Measurements from ENCODE around the gene FGD5. TPM values are rescaled to one million over a fixed set of nuclear protein-coding genes. Genes with fewer than 3 reads are reported as not detected.

FGD5 gene
- polyA plus RNA-seq, 3 donors: 21.5 to 27.7 (median 22.9) TPM

GRCh38 chr3:14837878-14838258 lies 19.1 kb downstream of the FGD5 start:
- peak in 2 of 11 donors; percentile 51 to 61 for DNase-seq (ENCODE audit: extremely low read depth in 1 of 11, low read depth in 9 of 11, low spot score in 4 of 11)

GRCh38 chr3:14839236-14839635 lies 20.5 kb downstream of the FGD5 start:
- DNase-seq (ENCODE audit: extremely low read depth in 1 of 11, low read depth in 9 of 11, low spot score in 4 of 11): no peak

DNA sequence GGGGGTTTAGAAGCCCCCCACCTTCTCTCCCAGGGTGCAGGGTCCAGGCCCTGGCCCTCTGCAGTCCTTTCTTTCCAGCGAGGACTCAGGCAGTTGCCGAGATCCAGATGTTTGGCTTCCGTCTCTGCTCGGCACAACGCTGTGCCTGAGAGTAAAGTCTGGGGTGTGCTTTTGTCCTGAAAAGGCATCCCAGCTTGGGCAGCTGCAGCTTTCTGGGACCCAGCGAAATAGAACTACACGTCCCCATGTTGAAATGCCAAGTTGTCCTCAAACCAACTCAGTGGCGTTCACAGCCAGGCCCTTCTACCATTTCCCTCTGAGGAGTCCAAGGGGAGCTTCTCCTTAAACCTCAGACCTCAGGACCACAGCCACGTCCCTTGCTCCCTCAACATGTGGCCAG lies 23.1 kb downstream of the FGD5 start:
- DNase-seq (ENCODE audit: extremely low read depth in 1 of 11, low read depth in 9 of 11, low spot score in 4 of 11): no peak

- no peak for DNase-seq (ENCODE audit: extremely low read depth in 1 of 11, low read depth in 9 of 11, low spot score in 4 of 11)
Measured at GRCh38 chr3:14842277-14842676, 23.5 kb downstream of the FGD5 start.

GRCh38 chr3:14843321-14843720 lies 24.6 kb downstream of the FGD5 start:
- DNase-seq (ENCODE audit: extremely low read depth in 1 of 11, low read depth in 9 of 11, low spot score in 4 of 11): no peak

GRCh38 chr3:14844386-14845170 lies 25.8 kb downstream of the FGD5 start:
- no peak for DNase-seq (ENCODE audit: extremely low read depth in 1 of 11, low read depth in 9 of 11, low spot score in 4 of 11)

- DNase-seq (ENCODE audit: extremely low read depth in 1 of 11, low read depth in 9 of 11, low spot score in 4 of 11): no peak
Measured at GRCh38 chr3:14845180-14845579, 26.4 kb downstream of the FGD5 start.

DNA sequence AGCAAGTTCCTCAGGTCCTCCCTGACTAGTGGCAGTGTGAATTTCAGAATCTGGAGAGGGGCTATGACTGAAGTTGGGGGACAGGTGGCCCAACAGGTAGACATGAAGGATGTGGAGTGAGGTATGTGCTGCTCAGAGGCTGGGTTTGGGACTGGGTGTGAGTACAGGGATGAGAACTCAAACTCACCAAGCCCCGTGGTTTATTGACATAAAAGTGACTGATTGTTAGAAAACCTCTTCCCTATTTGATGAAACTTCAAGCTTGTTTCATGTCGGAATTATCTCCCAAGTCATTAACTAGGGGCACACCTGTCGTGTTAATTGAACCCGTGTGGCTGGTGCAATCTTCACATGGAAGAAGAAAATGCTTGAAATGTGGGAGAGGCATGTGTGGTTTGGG lies 27.1 kb downstream of the FGD5 start:
- no peak for DNase-seq (ENCODE audit: extremely low read depth in 1 of 11, low read depth in 9 of 11, low spot score in 4 of 11)

GRCh38 chr3:14846226-14846880 lies 27.6 kb downstream of the FGD5 start:
- no peak for DNase-seq (ENCODE audit: extremely low read depth in 1 of 11, low read depth in 9 of 11, low spot score in 4 of 11)

- DNase-seq (ENCODE audit: extremely low read depth in 1 of 11, low read depth in 9 of 11, low spot score in 4 of 11): no peak
Measured at GRCh38 chr3:14847613-14848541, 29.1 kb downstream of the FGD5 start.

DNA sequence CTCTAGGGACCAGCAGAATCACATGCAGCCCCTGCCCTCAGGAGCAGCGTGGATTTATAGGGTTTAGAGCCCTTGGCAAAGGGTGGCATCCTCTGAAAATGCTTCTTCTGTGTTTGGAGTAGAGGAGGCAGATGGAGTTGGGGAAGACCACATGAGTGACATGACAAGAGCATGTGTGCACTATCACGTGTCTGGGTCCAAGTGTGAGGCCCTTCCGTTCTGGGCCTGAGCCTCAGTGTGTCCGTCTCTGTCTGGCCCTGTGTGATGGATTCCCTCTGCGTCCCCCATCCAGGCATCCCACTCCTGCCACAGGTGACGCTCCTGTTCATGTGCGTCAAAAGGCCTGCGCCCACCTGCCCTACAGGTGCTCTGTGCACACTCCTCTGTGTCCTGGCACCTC lies 30.1 kb downstream of the FGD5 start:
- no peak for DNase-seq (ENCODE audit: extremely low read depth in 1 of 11, low read depth in 9 of 11, low spot score in 4 of 11)

DNA sequence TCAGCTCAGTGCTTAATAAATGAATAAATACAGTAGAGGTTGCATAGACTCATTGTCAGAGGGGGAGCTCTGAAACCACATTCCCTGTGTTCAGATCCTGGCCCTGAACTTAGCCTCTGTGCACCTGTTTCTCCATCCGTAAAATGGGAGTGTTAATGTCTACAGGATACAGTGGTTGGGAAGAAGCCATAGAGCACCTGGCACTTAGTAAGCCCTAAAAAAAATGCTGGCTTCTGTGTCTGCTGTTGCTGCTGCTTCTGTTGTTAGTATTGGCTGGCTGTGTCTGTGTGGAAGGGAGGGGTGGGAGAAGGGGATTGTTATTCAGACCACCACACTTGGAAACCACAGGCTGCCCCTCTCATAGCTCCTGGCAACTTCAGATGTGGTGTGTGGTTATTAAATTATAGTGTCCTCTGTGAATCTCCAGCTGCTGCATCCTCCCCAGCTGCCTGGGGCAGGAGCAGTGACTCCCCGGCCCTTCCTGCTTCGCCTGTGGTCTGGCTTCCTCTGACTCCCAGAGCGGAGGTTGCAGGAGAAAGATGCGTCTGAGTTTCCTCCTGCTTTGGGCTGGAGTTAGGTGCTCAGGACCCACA lies 31.0 kb downstream of the FGD5 start:
- peak in 1 of 11 donors; percentile 36 for DNase-seq (ENCODE audit: extremely low read depth in 1 of 11, low read depth in 9 of 11, low spot score in 4 of 11)

DNA sequence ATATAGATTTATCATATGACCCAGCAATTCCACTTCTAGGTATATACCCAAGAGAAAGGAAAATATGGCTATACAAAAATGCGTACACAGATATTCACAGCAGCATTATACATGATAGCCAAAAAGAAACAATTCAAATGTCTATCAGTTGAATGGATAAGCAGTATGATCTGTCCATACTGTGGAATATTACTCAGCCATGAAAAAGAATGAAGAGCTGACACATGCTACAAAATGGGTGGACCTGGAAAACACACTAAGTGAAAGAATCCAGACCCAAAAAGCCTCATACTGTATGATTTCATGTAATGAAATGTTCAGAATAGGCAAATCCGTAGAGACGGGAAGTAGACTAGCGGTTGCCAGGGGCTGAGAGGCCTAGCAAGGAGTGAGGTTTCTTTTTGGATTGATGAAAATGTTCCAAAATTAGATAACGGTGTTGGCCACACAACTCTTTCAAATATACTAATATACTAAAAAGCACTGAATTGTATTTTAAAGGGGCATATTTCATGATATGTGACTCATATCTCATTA lies 33.4 kb downstream of the FGD5 start:
- no peak for DNase-seq (ENCODE audit: extremely low read depth in 1 of 11, low read depth in 9 of 11, low spot score in 4 of 11)

DNA sequence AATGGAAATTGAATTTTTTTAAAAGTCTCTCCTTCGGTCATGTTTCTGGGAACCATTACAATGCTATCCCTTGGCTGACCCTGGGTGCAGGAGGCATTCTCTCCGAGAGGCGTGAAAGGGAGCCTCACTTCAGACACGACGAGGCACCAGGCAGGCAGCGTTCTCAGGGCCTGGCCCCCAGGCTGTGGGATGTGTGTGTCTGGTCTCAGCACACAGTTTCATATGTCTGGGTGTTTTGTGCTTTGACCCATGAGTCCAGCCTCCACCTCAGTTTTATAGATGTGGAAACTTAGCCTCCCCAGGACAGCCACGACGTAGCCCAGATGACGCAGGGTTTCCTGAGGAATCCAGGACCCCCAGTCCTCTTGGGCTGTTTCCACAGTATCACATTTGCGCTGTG lies 34.0 kb downstream of the FGD5 start:
- no peak for DNase-seq (ENCODE audit: extremely low read depth in 1 of 11, low read depth in 9 of 11, low spot score in 4 of 11)

DNA sequence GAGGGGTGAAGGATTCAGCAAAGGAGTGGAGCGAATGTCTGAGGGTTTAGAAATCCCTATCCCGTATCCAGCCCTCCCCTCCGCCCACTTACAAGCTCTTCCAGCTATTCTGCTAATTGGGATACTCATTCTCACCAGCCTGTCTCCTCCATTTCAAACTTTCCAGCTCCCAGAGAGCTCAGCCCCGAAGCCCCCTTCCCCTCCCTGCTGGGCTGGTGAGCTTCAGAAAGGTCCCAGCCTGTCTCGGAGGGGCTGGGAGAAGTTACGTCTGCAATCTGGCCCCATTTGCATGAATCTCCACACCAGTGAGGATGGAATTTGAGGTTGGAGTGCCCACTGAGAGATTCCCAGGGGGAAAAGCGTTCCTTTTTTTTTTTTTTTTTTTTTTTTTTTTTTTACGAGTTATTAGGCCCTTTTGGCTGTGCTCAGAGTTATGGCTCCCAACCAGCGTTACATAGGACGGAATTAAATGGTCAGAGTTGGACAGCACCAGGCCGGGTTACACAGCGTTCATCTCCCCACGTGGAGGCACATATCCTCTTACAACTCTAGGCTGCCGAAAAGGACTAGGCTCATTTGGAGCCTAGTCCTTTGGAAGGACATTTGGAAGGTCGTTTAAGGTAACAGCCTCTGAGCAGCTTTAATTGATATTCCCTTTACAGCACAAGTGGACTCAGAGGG lies 34.6 kb downstream of the FGD5 start:
- no peak for DNase-seq (ENCODE audit: extremely low read depth in 1 of 11, low read depth in 9 of 11, low spot score in 4 of 11)

GRCh38 chr3:14857506-14857905 lies 38.7 kb downstream of the FGD5 start:
- no peak for DNase-seq (ENCODE audit: extremely low read depth in 1 of 11, low read depth in 9 of 11, low spot score in 4 of 11)

DNA sequence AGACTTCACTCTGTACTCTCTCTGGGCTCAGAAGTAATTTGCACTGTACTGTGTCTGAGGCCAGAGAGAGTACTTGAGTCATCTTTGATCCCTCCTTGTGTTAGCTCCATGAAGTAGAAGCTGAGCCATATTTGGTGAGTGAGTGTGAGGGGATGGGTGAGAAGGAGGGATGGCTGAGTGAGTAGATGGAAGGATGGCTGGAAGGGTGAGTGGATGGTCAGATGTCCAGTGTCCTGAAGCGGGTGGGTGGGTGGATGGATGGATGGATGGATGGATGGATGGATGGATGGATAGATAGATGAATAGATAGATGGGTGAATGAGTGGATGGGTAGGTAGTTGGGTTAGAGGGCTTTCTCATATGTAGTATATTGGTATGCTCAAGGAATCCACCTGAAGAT lies 39.3 kb downstream of the FGD5 start:
- no peak for DNase-seq (ENCODE audit: extremely low read depth in 1 of 11, low read depth in 9 of 11, low spot score in 4 of 11)

DNA sequence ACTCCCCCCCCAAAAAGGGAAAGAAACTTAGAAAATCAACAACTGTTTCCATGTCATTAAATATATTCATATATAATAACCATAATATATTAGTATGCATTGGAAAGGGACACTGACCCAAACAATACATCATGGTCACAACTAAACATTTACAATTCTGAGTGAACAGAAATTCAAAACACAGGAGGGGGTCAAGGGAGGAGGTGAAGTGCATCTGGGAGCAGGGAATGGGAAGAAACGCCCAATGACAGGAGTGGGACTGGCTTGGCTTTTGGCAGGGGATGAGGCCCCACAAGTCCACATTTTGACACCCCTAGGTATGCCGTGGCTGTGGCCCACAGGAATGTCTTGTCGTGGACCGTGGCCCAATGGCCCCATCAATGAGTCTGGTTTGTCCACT lies 41.1 kb downstream of the FGD5 start:
- no peak for DNase-seq (ENCODE audit: extremely low read depth in 1 of 11, low read depth in 9 of 11, low spot score in 4 of 11)

GRCh38 chr3:14861031-14861430 lies 42.3 kb downstream of the FGD5 start:
- no peak for DNase-seq (ENCODE audit: extremely low read depth in 1 of 11, low read depth in 9 of 11, low spot score in 4 of 11)
